ENCODE data around the gene OR1I1. TPM values are rescaled to one million over a fixed set of nuclear protein-coding genes. Genes with fewer than 3 reads are reported as not detected.
"Not testable (repeated sequence)": the region's sequence is repeated elsewhere in the genome, so short reads cannot be mapped to it uniquely, and the experiment has no call there.

The OR1I1 gene, protein sequence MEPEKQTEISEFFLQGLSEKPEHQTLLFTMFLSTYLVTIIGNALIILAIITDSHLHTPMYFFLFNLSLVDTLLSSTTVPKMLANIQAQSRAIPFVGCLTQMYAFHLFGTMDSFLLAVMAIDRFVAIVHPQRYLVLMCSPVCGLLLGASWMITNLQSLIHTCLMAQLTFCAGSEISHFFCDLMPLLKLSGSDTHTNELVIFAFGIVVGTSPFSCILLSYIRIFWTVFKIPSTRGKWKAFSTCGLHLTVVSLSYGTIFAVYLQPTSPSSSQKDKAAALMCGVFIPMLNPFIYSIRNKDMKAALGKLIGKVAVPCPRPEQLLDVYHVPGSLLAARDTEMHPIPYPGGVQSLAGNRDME
- not detected in 2 replicates for total RNA-seq

DNA sequence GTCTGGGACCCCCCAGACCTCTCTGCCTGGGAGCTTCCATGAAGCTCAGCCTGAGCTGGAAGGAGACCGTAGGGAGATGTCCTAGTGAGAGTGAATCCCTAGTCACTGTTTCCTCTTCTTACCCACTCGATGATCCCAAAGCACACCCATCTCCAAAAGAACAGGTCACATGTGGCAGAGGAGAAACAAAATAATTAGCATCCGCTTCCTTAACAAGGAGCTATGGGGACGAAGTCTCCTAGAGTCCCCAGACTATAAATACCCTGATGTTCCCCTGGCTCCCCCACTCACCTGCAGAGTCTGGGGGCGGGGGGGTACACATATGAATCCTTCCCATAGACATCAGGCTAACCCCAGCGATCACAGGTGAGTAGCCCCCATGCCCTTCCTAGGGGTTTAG, at the start of gene OR1I1:
TSS of gene OR1I1 (plus strand) at position 301 of the 400 bp plus-strand sequence. CDS start 4,855 bp downstream, outside the sequence.
- intact Hi-C loops (cut with micrococcal nuclease), result no loop called here

- intact Hi-C loops (cut with micrococcal nuclease), result no loop called here
Measured at GRCh38 chr19:15035795-15036311, 46.2 kb upstream of the OR1I1 start.

DNA sequence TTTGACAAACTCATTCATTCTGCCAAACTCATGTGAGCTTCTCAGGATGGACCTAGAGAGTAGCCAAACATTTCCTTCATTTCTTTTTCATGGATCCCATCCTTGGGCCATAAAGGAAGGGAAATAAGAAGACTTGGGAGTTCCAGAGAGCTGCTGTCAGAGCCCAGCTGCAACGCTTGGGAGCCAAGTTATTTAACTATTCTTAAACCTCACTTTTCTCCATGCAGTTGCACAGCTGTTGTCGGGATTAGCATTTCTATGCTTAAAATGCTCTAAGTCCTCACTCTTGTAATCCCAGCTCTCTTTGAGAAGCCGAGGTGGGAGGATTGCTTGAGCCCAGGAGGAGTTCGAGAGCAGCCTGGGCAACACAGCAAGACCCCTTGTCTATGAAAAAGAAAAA, 44.4 kb upstream of the OR1I1 start:
- intact Hi-C loops (cut with micrococcal nuclease), result no loop called here

DNA sequence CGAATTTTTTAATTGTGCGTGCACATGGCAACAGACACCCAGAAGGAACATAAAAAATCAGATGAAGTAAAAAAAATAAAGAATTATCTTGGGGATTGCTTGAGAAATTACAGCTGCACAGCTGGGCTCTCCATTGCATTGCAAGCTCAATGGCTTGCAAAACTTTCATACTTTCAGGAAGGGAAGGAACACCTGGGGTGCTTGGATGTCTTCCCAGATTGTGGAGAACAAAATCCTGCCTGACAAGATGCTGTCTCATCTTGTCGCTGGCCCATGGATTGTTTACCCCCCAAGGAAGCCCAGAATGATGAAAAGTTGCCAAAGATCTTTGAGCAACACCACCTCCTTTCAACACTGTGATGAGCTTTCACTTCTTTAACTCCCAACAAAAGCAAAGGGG, 43.7 kb upstream of the OR1I1 start:
- intact Hi-C loops (cut with micrococcal nuclease), result no loop called here

DNA sequence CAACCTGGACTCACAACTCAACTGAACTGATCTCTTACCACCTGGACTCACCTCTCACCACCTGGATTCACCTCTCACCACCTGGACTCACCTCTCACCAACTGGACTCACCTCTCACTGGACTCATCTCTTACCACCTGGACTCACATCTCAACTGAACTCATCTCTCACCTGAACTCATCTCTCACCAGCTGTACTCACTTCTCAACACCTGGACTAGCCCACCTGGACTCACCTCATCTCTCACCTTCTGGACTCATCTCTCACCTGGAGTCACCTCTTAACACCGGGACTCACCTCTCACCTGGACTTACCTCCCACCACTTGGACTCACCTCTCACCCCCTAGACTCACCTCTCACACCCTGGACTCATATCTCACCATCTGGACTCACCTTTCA, 40.0 kb upstream of the OR1I1 start:
- intact Hi-C loops (cut with micrococcal nuclease), result no loop called here

DNA sequence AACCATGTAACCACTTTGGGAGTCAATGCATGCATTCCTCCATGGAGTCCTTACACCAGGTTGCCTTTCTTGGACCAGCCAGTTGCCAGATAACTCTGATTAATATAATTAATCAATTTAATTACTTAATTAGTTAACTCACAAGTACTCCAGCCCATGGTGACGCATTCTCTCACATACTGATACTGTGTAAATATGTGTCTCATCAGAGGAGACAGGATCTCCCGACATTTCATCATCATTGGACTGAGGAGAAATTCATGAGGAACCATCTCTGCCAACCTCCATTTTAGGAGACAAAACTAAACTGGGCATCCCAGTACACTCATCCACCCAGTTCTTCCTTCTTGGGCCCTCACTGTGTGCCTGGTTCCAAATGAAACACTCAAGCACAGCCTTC, 39.2 kb upstream of the OR1I1 start:
- intact Hi-C loops (cut with micrococcal nuclease), result no loop called here

- intact Hi-C loops (cut with micrococcal nuclease), result no loop called here
Measured at GRCh38 chr19:15045506-15045905, 36.5 kb upstream of the OR1I1 start.

GRCh38 chr19:15047680-15048079, 34.3 kb upstream of the OR1I1 start:
- intact Hi-C loops (cut with micrococcal nuclease), result no loop called here

GRCh38 chr19:15048128-15048527, 33.9 kb upstream of the OR1I1 start:
- intact Hi-C loops (cut with micrococcal nuclease), result no loop called here

DNA sequence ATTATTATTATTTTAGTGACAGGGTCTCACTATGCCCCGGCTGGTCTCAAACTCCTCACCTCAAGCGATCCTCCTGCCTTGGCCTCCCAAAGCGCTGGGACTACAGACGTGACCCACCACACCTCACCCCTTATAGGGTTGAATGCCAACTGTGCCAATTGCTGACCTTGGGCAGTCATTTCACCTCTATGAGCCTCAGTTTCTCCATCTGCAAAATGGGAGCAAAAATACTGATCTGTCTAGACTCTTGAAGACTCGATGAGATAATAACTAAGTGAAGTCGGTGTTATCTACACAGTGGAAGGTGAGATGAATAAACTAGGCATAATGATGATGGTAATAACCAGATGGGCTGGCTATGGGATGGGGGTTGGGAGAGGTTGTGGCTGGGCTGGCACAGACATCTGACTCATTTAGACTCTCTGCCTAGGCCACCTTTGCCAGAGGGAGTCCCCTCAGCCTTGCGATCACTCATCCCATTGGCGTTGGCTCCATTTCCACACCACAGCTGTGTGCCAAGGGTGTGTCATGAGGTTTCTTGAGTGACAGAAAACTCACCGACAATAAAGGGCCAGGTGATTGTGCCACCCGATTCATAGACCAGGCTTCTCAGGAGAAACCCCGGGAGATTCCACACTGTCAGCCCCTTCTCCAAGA, 33.0 kb upstream of the OR1I1 start, which contains the start of gene CASP14:
TSS of gene CASP14 (plus strand) at position 596 of the 657 bp plus-strand sequence. CDS start 2,772 bp downstream, outside the sequence.
- intact Hi-C loops (cut with micrococcal nuclease), result no loop called here

DNA sequence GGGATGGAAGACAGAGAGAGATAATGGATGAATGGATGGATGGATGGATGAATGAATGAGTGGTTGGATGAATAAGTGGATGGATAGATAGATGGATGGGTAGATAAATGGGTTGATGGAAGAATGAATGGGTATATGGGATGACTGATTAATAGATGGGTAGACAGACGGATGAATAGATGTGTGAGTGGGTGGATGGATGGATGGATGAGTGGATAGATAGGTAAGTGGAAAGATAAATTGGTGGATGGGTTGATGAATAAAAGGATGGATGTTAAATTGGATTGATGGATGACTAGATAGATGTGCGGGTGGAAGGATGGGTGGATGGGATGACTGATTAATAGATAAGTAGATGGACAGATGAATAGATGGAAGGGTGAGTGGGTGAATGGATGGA, 31.4 kb upstream of the OR1I1 start:
- intact Hi-C loops (cut with micrococcal nuclease), result no loop called here

GRCh38 chr19:15062036-15062435, 20.0 kb upstream of the OR1I1 start:
- intact Hi-C loops (cut with micrococcal nuclease), result no loop called here

- intact Hi-C loops (cut with micrococcal nuclease), result not testable (repeated sequence)
Measured at GRCh38 chr19:15070386-15070785, 11.6 kb upstream of the OR1I1 start.

DNA sequence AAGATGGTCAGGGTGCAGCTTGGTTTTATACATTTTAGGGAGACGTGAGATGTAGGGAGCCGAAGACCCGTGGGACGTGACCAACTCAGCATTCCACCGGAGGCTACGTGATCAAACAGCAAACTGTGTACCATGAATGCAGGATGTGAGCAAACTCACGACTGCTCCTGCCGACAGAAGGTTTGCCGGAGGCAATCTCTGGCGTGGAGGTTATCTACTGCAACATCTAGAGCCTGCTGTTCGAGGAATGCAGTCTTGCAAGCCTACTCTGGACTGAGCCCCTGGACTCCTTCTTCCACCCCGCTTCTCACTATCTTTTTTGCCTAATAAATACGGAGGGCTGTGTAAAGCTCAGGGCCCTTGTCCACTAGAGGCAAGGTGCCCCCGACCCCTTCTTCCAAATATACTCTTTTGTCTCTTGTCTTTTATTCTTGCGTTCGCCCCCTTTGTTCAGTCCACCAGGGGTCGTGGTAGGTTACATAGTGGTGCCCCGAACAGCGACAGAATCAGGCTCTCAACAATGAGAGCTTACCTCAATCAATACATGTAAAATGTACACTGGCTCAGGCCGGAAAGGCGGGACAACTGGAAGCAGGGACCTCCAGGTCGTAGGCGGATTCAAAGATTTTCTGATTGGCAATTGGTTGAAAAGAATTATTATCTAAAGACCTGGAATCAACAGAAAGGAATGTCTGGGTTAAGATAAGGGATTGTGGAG, 8.9 kb upstream of the OR1I1 start:
- intact Hi-C loops (cut with micrococcal nuclease), result no loop called here

DNA sequence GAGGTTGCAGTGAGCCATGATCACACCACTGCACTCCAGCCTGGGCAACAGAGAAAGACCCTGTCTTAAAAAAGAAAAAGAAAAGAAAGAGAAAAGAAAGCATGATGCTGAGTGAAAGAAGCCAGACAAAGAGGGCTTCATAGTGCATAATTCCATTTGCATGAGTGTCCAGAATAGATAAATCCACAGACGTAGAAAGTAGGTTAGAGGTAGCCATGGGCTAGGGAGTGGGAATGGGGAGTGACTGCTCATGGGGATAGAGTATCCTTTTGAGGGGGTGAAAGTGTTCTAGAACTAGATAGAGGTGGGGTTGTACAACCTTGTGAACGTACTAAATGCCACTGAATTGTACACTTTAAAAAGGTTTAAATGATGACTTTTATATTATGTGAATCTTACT, 7.6 kb upstream of the OR1I1 start:
- intact Hi-C loops (cut with micrococcal nuclease), result no loop called here

DNA sequence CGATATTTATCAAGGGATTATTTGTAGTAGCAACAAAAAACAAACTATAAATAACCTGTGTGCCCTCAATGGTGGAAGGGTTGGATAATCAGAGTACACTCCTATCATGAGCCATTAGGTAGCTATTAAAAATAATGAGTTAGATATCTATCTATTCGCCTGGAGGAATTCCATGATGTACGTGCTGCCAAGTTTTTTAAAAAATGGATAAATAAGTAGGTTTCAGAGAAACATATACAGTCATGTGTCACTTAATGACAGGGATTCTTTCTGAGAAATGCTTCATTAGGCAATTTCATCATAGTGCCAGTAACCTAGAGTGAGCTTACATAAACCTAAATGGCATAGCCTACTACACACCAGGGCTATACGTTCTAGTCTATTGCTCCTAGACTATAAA, 6.2 kb upstream of the OR1I1 start:
- intact Hi-C loops (cut with micrococcal nuclease), result no loop called here

DNA sequence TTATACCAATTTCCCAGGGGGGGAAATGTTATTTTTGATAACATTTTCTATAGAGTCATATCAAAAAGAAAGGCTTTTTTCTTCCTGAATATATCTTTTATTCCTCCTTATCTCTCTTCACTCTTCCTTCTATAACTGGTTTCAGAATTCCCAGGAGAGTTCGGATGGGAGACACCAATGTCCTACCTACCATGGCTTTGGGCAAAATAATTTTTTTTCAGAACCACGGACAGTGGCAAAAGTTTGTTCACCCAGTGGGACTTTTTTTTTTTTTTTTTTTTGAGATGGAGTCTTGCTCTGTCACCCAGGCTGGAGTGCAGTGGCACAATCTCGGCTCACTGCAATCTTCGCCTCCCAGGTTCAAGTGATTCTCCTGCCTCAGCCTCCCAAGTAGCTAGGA, 2.0 kb upstream of the OR1I1 start:
- intact Hi-C loops (cut with micrococcal nuclease), result not testable (repeated sequence)

- intact Hi-C loops (cut with micrococcal nuclease), result no loop called here
Measured at GRCh38 chr19:15087182-15087581, 5.2 kb downstream of the OR1I1 start.

DNA sequence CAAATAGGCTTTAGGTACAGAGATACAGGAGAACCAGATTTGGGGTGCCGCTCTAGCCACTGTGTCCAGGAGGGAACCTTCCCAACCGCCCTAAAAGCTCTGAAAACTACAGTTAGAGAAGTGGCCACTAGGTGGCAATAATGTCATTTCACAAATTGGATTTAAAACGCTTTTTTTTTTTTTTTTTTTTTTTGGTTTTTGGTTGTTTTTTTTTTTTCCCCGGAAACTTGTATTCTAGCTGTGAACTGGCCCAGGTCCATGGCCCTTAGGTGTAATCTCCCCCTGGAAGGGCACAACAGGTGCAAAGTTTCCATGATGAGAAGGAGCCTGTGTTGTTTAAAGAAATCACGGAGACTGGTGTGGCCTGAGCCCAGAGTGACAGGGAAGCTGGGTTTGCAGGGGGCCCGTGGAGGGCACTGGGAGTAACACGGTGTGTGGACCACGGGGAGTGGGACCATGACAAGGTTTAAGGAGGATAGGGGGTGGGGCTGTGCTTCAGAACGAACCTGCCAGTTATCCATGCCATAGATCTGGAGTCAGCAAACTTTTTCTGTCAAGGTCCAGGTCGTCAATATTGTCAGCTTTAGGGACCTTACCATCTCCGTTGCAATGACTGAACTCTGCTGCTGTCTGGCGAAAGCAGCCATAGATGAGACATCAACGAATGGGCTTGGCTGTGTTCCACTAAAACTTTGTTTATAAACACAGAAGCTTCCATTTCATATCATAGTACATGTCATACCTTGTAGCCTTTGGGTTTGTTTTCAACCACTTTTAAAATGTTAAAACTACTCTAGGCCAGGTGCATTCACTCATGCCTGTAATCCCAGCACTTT, 10.1 kb downstream of the OR1I1 start:
- intact Hi-C loops (cut with micrococcal nuclease), result loop anchor here (5.0 kb wide), 2 partner anchors 60 to 465 kb away; no protein-coding TSS in a partner anchor

GRCh38 chr19:15093001-15093400, 11.0 kb downstream of the OR1I1 start:
- intact Hi-C loops (cut with micrococcal nuclease), result loop anchor here (5.0 kb wide), 2 partner anchors 59 to 464 kb away; no protein-coding TSS in a partner anchor

DNA sequence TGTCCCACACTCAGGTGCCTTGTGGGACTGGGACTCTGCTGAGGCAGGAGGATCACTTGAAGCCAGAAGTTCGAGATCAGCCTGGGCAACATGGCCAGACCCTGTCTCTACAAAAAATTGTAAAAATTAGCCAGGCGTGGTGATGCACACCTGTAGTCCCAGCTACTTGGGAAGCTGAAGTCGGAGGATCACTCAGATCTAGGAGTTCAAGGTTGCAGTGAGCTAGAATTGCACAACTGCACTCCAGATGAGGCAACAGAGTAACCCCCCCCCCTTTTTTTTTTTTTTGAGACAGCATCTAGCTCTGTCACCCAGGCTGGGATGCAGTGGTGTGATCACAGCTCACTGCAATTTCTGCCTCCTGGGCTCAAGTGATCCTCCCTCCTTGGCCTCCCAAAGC, 14.2 kb downstream of the OR1I1 start:
- intact Hi-C loops (cut with micrococcal nuclease), result no loop called here
